ES-I3 (cell line): ENCODE results near the gene SSBP4.
"Not testable (repeated sequence)": the region's sequence is repeated elsewhere in the genome, so short reads cannot be mapped to it uniquely, and the experiment has no call there.

Source experiments
- H3K36me3 ChIP-seq: 2 replicates; pipeline ENCODE4 v1.6.1; 2013; ENCODE audit warnings: mild to moderate bottlenecking, low read length, control low read depth, moderate library complexity; ENCODE audit not compliant: insufficient read depth
- H3K4me1 ChIP-seq: 2 replicates; pipeline ENCODE4 v1.6.1; 2013; ENCODE audit warnings: mild to moderate bottlenecking, control low read depth, low read length; ENCODE audit not compliant: insufficient read depth
- H3K9ac ChIP-seq: 2 replicates; pipeline ENCODE4 v1.6.1; 2013; ENCODE audit warnings: low read depth, mild to moderate bottlenecking, low read length, moderate library complexity
- H3K9me3 ChIP-seq: 2 replicates; pipeline ENCODE4 v1.6.1; 2013; ENCODE audit warnings: mild to moderate bottlenecking, low read length, moderate library complexity; ENCODE audit not compliant: control insufficient read depth, insufficient read depth

Gene SSBP4

DNA sequence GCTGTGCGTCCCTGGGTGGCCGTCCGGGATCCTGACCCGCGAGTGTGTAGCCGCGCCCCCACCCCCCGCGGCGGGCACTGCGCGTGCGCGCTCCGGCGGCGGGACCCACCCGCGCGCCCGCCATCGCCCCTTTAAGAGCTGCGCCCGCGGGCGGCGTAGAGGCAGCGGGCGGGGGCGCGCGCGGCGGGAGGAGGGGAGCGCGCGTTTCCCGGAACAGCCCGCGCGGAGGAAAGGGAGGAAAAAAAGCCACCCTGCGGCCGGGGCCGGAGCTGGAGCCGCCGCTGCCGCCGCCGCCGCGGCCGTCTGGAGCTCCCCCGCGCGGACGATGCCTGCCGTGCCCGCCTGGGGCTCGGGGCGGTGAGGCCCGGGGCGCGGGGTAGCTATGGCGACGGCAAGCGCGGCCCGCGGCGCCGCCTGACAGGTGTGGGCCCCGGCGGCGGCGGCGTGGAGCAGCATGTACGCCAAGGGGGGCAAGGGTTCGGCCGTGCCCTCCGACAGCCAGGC lies at the start of gene SSBP4:
TSS of gene SSBP4 (plus strand) at position 204 of the 504 bp plus-strand sequence. CDS start at position 455, 251 bp downstream.
- peaks cover 25% of the 10 kb centered on the region for H3K4me1 ChIP-seq
- no peaks in the 10 kb centered on the region for H3K36me3 ChIP-seq
- H3K9ac ChIP-seq: peak within 1 kb of the TSS; percentile 70
- no peaks in the 10 kb centered on the region for H3K9me3 ChIP-seq

- Histone ChIP-seq H3K9ac (peak overlapping the region; percentile 0; the same call in 1 of the 2 replicates), H3K36me3 (no peaks in the 10 kb centered on the region), H3K4me1 (peaks cover 24% of the 10 kb centered on the region)
Observed at GRCh38 chr19:18373407-18373891, 45.7 kb upstream of the SSBP4 start.

DNA sequence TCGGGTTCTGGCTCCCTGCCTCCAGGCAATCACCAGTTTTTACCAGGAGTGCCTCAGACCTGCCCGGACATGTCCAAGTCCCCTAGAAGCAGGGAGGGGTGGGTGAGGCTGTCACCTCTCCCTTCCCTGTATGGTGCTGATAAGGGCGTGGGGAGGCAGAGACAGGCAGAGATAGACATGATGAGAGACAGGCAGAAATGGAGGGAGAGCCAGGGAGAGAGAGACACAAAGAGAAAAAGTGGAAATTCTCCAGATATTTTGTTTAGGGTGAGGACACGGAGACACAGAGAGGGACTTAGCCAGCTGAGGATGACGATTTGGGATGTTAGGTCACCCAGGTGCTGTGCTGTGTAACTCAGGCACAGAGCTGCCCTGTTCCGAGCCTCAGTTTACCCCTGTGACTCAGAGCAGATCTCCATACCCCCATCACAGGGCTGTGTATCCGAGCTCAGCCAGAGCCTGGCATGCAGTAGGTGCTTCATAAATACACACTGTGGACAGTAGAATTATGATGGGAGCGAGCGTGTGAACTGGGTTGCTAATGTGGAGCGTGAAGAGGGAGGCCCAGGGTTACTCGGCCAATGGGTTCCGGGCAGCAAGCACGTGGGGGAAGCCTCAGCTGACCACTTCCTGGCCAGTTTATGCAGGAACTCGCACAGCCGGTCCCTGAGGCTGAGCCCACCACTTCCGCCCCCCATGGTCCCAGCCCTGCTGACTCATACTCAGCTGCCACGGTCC lies 45.1 kb upstream of the SSBP4 start:
- H3K9ac ChIP-seq: peak overlapping the region; percentile 31
- H3K4me1 ChIP-seq: peaks cover 24% of the 10 kb centered on the region
- H3K9me3 ChIP-seq: no peaks in the 10 kb centered on the region
- no peaks in the 10 kb centered on the region for H3K36me3 ChIP-seq

More at GRCh38 chr19:18373407-18373891, 45.7 kb upstream of the SSBP4 start:
- H3K9me3 ChIP-seq: no peaks in the 10 kb centered on the region

GRCh38 chr19:18377026-18377425 lies 42.2 kb upstream of the SSBP4 start:
- Histone ChIP-seq H3K4me1 (peaks cover 27% of the 10 kb centered on the region), H3K9me3 (no peaks in the 10 kb centered on the region), H3K9ac (no peak overlapping the region), H3K36me3 (no peaks in the 10 kb centered on the region)

DNA sequence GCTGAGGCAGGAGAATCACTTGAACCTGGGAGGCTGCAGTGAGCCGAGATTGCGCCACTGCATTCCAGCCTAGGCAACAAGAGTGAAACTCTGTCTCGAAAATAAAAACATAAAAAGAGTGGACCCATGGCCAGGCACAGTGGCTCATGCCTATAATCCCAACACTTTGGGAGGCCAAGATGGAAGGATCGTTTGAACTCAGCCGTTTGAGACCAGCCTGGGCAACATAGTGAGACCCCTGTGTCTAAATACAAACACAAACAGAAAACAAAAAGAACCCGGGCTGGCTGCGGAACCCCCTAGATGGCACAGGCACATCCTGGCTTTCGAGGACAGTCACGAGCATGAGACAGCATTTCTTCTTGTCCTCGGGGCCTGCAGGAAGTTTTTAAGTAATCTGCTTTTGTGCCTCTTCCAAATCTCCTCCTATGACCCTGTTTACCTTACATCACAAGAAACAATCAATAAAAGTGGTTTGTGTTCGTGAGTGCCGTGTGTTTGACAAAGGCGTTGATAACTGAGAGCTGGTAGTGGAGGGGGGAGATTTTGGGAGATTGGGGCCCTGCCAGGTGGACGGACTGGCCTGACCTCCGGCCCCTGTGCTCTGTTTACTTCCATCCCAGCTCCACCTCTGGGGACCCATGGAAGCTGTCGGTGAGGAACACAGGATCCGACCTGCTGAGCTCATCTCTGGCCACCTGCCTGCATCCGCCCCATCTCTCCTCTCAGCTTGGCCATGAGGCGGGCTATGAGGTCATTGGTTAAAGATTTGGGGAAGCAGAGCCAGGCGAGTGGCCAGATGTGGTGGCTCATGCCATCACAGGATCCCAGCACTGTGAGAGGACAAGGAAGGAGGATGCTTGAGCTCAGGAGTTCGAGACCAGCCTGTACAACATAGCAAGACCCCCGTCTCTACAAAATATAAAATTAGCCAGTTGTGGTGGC lies 39.1 kb upstream of the SSBP4 start:
- no peaks in the 10 kb centered on the region for H3K36me3 ChIP-seq
- H3K9me3 ChIP-seq: no peaks in the 10 kb centered on the region
- H3K9ac ChIP-seq: no peak overlapping the region
- peaks cover 11% of the 10 kb centered on the region for H3K4me1 ChIP-seq

- no peak overlapping the region for H3K9ac ChIP-seq
Observed at GRCh38 chr19:18380843-18381242, 38.4 kb upstream of the SSBP4 start.

GRCh38 chr19:18383622-18384021 lies 35.6 kb upstream of the SSBP4 start:
- H3K9me3 ChIP-seq, H3K36me3 ChIP-seq, H3K9ac ChIP-seq: not testable (repeated sequence)
- H3K4me1 ChIP-seq: peaks cover 11% of the 10 kb centered on the region

More at GRCh38 chr19:18380843-18381242, 38.4 kb upstream of the SSBP4 start:
- Histone ChIP-seq H3K4me1 (peaks cover 11% of the 10 kb centered on the region), H3K36me3 (no peaks in the 10 kb centered on the region), H3K9me3 (no peaks in the 10 kb centered on the region)

- H3K9ac ChIP-seq: no peak overlapping the region
- no peaks in the 10 kb centered on the region for H3K9me3 ChIP-seq
- peaks cover 17% of the 10 kb centered on the region for H3K36me3 ChIP-seq
- peaks cover 11% of the 10 kb centered on the region for H3K4me1 ChIP-seq
Observed at GRCh38 chr19:18384775-18385174, 34.4 kb upstream of the SSBP4 start.

DNA sequence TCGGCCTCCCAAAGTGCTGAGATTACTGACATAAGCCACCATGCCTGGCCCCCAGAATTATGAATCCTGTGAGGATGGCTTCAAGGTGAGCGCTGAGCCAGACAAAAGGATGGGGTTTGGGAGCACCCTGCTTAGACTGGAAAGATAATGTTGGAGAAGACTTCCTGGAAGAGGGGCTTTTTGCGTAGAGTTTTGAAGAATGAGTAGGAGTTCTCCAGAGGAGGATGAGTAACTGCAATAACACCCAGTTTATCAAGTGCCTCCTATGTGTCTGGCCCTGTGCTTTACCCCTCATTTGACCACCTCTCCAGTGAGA lies 33.9 kb upstream of the SSBP4 start:
- Histone ChIP-seq H3K9ac (no peak overlapping the region; the same call in 1 of the 2 replicates), H3K9me3 (no peaks in the 10 kb centered on the region), H3K4me1 (peaks cover 8% of the 10 kb centered on the region), H3K36me3 (peaks cover 17% of the 10 kb centered on the region)

DNA sequence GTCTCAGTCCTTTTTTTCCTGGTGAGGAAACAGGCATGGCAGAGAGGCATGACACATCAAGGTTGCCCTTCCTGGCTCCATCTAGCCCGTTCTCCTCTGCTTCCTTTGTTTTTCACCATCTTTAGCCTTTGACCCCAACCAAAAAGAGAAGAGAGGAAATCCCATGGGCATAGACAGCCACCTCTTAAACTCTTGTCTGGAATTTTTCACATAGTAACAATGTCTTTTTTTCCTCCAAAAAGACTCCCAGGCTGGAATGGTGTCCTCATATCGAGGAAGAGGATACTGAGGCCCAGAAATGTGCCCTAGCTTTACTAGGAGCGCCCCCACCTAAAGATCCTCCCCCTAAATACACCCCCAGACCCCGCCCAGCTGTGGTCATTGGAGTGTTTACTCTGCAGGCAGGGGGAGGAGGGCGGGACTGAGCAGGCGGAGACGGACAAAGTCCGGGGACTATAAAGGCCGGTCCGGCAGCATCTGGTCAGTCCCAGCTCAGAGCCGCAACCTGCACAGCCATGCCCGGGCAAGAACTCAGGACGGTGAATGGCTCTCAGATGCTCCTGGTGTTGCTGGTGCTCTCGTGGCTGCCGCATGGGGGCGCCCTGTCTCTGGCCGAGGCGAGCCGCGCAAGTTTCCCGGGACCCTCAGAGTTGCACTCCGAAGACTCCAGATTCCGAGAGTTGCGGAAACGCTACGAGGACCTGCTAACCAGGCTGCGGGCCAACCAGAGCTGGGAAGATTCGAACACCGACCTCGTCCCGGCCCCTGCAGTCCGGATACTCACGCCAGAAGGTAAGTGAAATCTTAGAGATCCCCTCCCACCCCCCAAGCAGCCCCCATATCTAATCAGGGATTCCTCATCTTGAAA lies 33.3 kb upstream of the SSBP4 start, which contains the start of gene GDF15:
TSS of gene GDF15 (plus strand) at position 484 of the 868 bp plus-strand sequence. CDS start at position 516, 32 bp downstream.
- peak within 1 kb of the TSS; percentile 80 for H3K9ac ChIP-seq

GRCh38 chr19:18386543-18387271 lies 32.5 kb upstream of the SSBP4 start:
- Histone ChIP-seq H3K36me3 (peaks cover 17% of the 10 kb centered on the region), H3K4me1 (peaks cover 7% of the 10 kb centered on the region), H3K9ac (peak overlapping the region; percentile 80), H3K9me3 (no peaks in the 10 kb centered on the region)

More for the DNA sequence above, 33.3 kb upstream of the SSBP4 start, which contains the start of gene GDF15:
- Histone ChIP-seq H3K9me3 (no peaks in the 10 kb centered on the region), H3K4me1 (peaks cover 7% of the 10 kb centered on the region), H3K36me3 (peaks cover 17% of the 10 kb centered on the region)

- no peaks in the 10 kb centered on the region for H3K9me3 ChIP-seq
- H3K4me1 ChIP-seq: peaks cover 3% of the 10 kb centered on the region
- peak overlapping the region; percentile 80 for H3K9ac ChIP-seq
- peaks cover 17% of the 10 kb centered on the region for H3K36me3 ChIP-seq
Observed at GRCh38 chr19:18388100-18388959, 30.9 kb upstream of the SSBP4 start.
